ENCODE measurements around the gene TIGD2.

DNA sequence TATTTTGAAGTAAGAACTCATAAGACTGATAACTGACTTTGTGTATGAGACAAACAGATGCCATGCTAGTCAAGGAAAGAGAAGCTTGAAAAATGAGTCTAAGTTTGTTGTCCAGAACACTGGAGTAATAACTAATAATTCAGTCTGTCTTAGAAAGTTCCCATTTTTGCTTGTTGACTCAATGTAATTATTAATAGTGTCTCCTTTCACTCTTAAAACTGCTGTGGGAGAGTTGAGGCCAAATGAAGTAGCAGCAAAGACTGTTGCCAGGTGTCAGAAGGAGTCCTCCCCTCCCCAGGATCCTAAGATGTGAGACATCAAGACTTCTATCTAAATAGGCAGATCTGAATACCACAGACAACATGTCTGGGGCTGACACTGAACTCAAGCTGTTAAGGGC, 33.6 kb upstream of the TIGD2 start:
- TF ChIP-seq POLR2A (IDR thresholded peaks at IDR 0.05; ENCODE audit: low read depth, low read length) (no peak), POLR2AphosphoS5 (IDR thresholded peaks at IDR 0.05; ENCODE audit: low read depth, low read length) (no peak), TAF1 (IDR thresholded peaks at IDR 0.05; ENCODE audit: borderline replicate concordance, low read depth, low read length) (no peak)

Measured in GM12892 (cell line).